Fibroblast of lung (primary cell): Measurements from ENCODE around the gene COL9A2. TPM values are rescaled to one million over a fixed set of nuclear protein-coding genes. Genes with fewer than 3 reads are reported as not detected.

Experiments
- DNase-seq, 2 donors: peaks; one replicate each; pipeline versions ENCODE4 v3.0.0 to v3.0.0-alpha.2; 2010; ENCODE audit warnings: low read depth in 2 of 2
- H2AFZ ChIP-seq: 2 replicates; pipeline ENCODE4 v1.5.1; 2012; ENCODE audit warnings: low read length, control low read depth, inconsistent platforms
- H3K27ac ChIP-seq: 2 replicates; pipeline ENCODE4 v1.5.1; 2011; ENCODE audit warnings: low read length, control low read depth; ENCODE audit not compliant: insufficient read depth
- H3K27me3 ChIP-seq: 2 replicates; pipeline ENCODE4 v1.5.1; 2011; ENCODE audit warnings: mild to moderate bottlenecking, low read length; ENCODE audit not compliant: control insufficient read depth, insufficient read depth
- H3K36me3 ChIP-seq: 2 replicates; pipeline ENCODE4 v1.5.1; 2011; ENCODE audit warnings: low read length; ENCODE audit not compliant: control insufficient read depth, insufficient read depth
- H3K4me1 ChIP-seq: 2 replicates; pipeline ENCODE4 v1.5.1; 2011; ENCODE audit warnings: low read length; ENCODE audit not compliant: control insufficient read depth, insufficient read depth; ENCODE audit errors: extremely low read depth
- H3K4me2 ChIP-seq: 2 replicates; pipeline ENCODE4 v1.5.1; 2011; ENCODE audit warnings: low read length, control low read depth; ENCODE audit not compliant: insufficient read depth; ENCODE audit errors: extremely low read depth
- H3K4me3 ChIP-seq, 4 experiments: fragments of 200-600 bp in 1 of 4; sonication (generic) in 1 of 4; replicated peaks in 1 of 4; 2 replicates each; pipeline ENCODE4 v1.5.1; 2011 to 2016; ENCODE audit warnings: low read length in 4 of 4, low read depth in 3 of 4, mild to moderate bottlenecking in 3 of 4, control low read depth in 2 of 4, inconsistent platforms in 1 of 4, mixed read lengths in 1 of 4; ENCODE audit not compliant: insufficient read depth in 1 of 4; ENCODE audit errors: control extremely low read depth in 1 of 4
- H3K79me2 ChIP-seq: 2 replicates; pipeline ENCODE4 v1.5.1; 2012; ENCODE audit warnings: mild to moderate bottlenecking, low read length, inconsistent platforms; ENCODE audit not compliant: control insufficient read depth, insufficient read depth
- H3K9ac ChIP-seq: 2 replicates; pipeline ENCODE4 v1.5.1; 2011; ENCODE audit warnings: mild to moderate bottlenecking, low read length, control low read depth; ENCODE audit not compliant: insufficient read depth
- H3K9me3 ChIP-seq: 2 replicates; pipeline ENCODE4 v1.5.1; 2012; ENCODE audit warnings: low read depth, low read length; ENCODE audit not compliant: control insufficient read depth, insufficient read depth
- H4K20me1 ChIP-seq: 2 replicates; pipeline ENCODE4 v1.5.1; 2011; ENCODE audit warnings: low read length; ENCODE audit not compliant: control insufficient read depth, insufficient read depth; ENCODE audit errors: extremely low read depth
- CTCF ChIP-seq, 2 donors: IDR thresholded peaks in 1 of 2; conservative IDR thresholded peaks in 1 of 2; 1 replicate in 1 of 2; 2 replicates in 1 of 2; pipeline ENCODE4 v1.5.1; 2011 to 2012; ENCODE audit warnings: low read length in 2 of 2, control low read depth in 1 of 2, inconsistent platforms in 1 of 2, low read depth in 1 of 2, mild to moderate bottlenecking in 1 of 2
- EZH2 ChIP-seq: IDR thresholded peaks from 2 replicates; pipeline ENCODE4 v1.5.1; 2012; ENCODE audit warnings: low read length, control low read depth, mild to moderate bottlenecking; ENCODE audit errors: missing control alignments
- polyA plus RNA-seq, 2 donors: library from polyadenylated mRNA; depleted of rRNA in 1 of 2; stranded (reverse) in 1 of 2; unstranded in 1 of 2; fragments of >200 nt; gene quantifications; 2 replicates each; pipeline ENCODE4 v1.2.1, GENCODE V29; 2011 to 2012; ENCODE audit warnings: missing spikeins in 1 of 2
- total RNA-seq: library from RNA; depleted of rRNA; stranded (reverse); fragments of >200 nt; gene quantifications from 2 replicates; pipeline ENCODE4 v1.2.1, GENCODE V29; 2014

The COL9A2 gene
- total and polyA plus RNA-seq, 2 donors (not counting 1 experiment from before 2014, with no cell fraction given) = 1.3 to 2.8 TPM

GRCh38 chr1:40313329-40313957 lies 3.6 kb downstream of the COL9A2 start:
- H3K9me3 ChIP-seq = no peaks in the 10 kb centered on the region

GRCh38 chr1:40312238-40313205 lies 4.6 kb downstream of the COL9A2 start:
- Histone ChIP-seq H2AFZ (no peak overlapping the region), H3K27me3 (peaks cover 19% of the 10 kb centered on the region), H3K79me2 (no peaks in the 10 kb centered on the region), H3K36me3 (no peaks in the 10 kb centered on the region), H4K20me1 (no peaks in the 10 kb centered on the region), H3K9ac (no peak overlapping the region), H3K4me3 (no peak overlapping the region), H3K9me3 (no peaks in the 10 kb centered on the region), H3K4me1 (peaks cover 4% of the 10 kb centered on the region), H3K27ac (no peak overlapping the region), H3K4me2 (no peak overlapping the region)
- TF ChIP-seq EZH2 = no peak
- DNase-seq = no peak

More at GRCh38 chr1:40313329-40313957, 3.6 kb downstream of the COL9A2 start:
- Histone ChIP-seq H3K9ac (no peak overlapping the region), H3K79me2 (no peaks in the 10 kb centered on the region), H3K4me3 (no peak overlapping the region), H3K4me1 (peaks cover 4% of the 10 kb centered on the region), H3K36me3 (no peaks in the 10 kb centered on the region), H3K4me2 (no peak overlapping the region), H3K27ac (no peak overlapping the region), H3K27me3 (peaks cover 25% of the 10 kb centered on the region), H2AFZ (no peak overlapping the region), H4K20me1 (no peaks in the 10 kb centered on the region)
- peak in 1 of 2 donors; percentile 62 for DNase-seq
- TF ChIP-seq EZH2 = no peak

- H3K79me2 ChIP-seq = no peaks in the 10 kb centered on the region
- no peak for DNase-seq
- no peak overlapping the region for H3K27ac ChIP-seq
- no peaks in the 10 kb centered on the region for H3K36me3 ChIP-seq
- H4K20me1 ChIP-seq = no peaks in the 10 kb centered on the region
- no peaks in the 10 kb centered on the region for H3K9me3 ChIP-seq
- no peak overlapping the region for H2AFZ ChIP-seq
- TF ChIP-seq EZH2 = no peak
- no peak for TF ChIP-seq CTCF (conservative IDR thresholded peaks at IDR 0.05 in 1 of 2, IDR thresholded peaks at IDR 0.05 in 1 of 2; ENCODE audit: low read depth in 1 of 2, low read length in 2 of 2)
- peaks cover 4% of the 10 kb centered on the region for H3K4me1 ChIP-seq
- no peak overlapping the region for H3K4me3 ChIP-seq
- H3K27me3 ChIP-seq = peaks cover 12% of the 10 kb centered on the region
- H3K9ac ChIP-seq = no peak overlapping the region
- no peak overlapping the region for H3K4me2 ChIP-seq
Observed at GRCh38 chr1:40311692-40312091, 5.4 kb downstream of the COL9A2 start.
